Stimulated activated CD8-positive, alpha-beta memory T cell treated with anti-CD3 and anti-CD28 coated beads, Interleukin-12 subunit alpha, Interleukin-12 subunit beta, amount 100 ng/mL, for 24 hours (primary cell): ENCODE data around the gene CMIP.

Source experiments
- DNase-seq: peaks from one replicate; pipeline ENCODE4 v3.0.0-alpha.2; 2020; ENCODE audit errors: extremely low read depth

Gene CMIP

GRCh38 chr16:81480606-81481206, 36.1 kb downstream of the CMIP start:
- DNase-seq, result no peak

DNA sequence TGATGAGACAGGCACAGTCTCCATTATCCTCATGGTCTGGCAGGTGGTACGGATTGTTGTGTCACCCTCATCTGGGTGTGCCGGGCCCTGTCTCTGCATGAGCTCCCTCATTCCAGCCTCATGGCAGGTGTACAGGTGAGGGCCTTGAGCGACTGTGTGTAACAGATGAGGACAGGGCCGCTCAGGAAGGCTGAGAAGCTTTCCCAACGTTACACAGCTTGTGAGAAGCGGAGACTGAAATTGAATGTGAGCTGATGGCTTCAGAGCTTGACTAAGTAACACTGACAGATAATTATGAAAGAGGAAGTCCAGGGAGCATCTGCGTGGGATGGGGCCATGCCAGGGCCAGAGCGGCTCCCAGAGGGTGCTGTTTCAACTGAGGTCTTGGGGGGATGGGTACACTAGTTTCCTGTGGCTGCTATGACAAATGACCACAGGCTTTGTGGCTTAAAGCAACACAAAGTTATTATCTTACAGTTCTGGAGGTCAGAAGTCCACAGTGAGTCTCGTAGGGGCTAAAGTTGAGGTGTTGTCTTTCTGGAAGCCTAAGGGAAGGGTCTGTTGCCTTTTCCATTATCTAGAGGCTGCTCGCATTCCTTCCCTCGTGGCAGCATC, 36.7 kb downstream of the CMIP start:
- DNase-seq, result no peak

DNA sequence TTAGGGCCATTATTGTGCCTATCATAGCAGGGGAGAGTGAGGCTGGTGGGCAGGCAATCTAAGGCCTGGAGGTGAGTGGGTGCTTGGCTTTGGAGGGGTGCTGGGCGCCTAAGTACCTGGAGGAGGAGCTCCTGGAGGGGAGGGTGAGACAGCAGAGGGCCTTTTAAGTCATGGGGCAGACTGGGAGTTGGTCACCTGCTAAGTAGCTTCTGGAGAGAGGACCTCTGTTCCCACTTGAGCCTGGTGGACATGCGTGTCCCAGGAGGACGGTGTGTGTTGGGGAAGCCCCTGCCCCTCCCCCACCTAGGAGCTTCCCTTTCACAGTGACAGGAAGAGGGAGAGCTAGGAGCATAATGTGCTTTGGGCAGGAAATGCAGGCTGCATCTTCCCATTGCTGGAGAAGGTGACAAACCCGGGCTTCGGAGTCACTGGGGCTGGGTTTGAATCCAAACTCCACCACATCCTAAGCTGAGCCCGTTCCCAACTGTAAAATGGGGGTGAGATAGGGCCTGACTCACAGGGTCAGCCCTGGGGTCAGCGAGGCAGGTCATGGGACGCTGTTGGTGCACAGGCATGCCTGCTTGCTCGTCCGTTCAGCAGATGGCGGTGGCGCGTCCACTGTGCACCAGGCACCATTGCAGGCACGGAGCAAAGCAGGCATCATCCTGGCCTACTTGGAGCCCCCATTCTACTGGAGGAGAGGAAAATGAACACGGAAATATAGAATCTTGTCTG, 37.9 kb downstream of the CMIP start:
- DNase-seq, result no peak

- no peak for DNase-seq
Measured at GRCh38 chr16:81483064-81483969, 38.7 kb downstream of the CMIP start.

DNA sequence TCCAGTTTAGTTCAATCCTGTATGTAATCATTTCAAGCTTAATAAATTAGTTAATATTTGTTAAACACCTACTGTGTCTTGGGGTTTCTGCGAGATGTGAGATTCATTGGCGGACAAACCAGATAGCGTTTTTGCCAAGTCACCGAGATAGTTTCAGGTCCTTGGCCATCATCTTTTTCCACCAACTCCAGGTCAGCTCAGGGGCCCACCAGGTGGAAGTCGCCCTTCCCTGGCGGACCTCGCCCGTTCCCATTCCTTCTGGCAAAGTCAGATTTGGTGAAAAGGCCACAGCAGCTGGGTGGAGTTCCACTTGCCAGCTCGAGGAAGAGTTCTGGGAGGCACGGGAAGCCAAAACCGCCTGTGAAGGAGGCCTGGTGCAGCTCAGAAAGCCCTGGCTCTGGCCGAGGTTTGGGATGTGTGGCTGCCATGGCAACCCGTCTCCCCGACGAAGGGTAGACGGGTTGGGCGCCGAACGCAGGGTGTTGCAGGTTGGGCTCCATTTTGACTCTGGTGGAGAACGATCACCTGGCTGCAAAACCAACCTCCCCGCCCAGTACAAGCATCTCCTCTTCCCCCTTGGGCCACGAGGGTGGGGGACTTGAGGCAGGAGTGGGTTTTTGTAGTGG, 39.5 kb downstream of the CMIP start:
- no peak for DNase-seq

DNA sequence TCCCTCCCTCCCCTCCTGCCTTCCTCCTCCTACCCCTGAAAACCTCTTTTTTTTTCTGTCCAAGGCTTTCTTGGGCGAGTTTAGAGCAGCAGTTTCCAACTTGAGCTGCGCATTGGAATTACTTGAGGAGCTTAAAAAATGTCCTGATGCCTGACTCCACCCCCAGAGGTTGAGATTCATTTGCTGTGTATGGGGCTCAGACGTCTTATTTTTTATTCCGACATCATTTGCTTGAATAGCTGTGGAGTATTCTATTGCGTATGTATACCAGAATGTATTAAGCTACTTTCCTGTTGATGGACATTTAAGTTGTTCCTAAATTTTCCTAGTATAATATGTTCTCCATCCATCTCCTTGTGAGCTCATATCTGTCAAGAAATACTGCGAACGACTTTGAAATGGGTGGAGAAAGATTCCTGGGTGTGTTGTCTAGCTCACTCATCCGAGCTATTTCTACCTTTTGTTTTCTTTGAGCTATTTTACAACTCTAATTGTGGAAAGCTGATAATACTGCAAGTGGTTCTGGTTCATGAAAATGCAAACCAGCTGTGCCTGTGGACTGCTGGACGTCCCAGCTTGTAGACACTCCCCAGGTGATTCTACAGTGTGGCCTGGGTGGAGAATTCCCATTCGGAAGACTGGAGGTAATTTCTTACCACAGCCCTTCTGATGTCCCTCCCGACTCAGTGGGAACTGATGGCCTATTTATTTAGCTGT, 40.5 kb downstream of the CMIP start:
- no peak for DNase-seq

DNA sequence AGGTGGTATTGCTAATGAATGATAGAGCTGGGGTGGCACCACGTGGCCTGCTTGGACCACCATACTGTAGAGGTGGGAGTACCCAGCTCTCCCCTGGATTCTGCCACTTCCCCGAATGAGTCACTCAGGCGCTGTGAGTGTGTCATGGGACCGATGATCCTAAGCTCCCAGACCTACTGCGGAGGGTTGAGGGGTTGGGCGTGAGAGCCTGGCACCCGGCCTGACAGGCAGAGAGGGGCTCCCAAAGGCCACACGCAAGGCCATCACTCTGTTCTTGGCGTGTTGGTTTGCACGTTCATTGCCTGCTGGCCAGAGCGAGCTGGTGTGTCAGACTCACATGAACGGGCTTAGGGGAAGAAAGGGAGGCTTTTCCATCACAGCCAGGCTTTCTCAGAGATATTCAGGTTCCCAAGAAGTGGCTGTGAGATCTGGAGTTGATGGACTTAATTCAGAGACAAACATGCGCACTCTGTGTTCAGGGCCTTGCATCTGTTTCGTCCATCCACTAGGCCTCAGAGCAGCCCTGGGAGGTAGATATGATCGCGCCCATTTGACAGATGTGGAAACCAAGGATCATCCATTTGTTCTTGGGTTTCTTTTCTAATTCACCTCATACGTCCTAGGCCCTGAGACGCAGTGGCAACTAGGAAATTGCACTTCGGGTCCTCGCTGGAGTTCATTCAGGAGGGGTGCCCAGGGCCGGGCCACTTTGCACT, 41.4 kb downstream of the CMIP start:
- DNase-seq, result no peak

GRCh38 chr16:81486540-81487061, 42.0 kb downstream of the CMIP start:
- DNase-seq, result no peak

DNA sequence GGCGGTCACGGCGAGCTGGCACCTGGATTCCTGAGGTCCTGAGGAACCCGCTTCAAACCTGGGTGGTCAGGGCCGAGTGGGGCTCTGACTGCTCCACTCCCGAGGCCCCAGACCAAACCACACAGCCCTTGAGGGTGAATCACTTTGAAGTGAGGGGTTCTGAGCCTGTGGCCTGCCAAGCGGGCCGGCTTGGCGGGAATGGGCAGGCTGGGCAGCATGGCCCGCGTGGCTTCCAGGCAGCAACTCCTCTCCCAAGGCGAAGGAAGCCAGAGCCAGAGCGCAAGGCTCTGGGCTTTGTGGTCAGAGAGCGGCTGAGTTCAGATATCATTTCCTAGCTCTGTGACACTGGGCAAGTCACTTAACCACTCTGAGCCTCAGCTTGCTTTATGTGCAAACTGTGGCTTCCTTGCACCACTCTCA, 42.7 kb downstream of the CMIP start:
- DNase-seq, result no peak

DNA sequence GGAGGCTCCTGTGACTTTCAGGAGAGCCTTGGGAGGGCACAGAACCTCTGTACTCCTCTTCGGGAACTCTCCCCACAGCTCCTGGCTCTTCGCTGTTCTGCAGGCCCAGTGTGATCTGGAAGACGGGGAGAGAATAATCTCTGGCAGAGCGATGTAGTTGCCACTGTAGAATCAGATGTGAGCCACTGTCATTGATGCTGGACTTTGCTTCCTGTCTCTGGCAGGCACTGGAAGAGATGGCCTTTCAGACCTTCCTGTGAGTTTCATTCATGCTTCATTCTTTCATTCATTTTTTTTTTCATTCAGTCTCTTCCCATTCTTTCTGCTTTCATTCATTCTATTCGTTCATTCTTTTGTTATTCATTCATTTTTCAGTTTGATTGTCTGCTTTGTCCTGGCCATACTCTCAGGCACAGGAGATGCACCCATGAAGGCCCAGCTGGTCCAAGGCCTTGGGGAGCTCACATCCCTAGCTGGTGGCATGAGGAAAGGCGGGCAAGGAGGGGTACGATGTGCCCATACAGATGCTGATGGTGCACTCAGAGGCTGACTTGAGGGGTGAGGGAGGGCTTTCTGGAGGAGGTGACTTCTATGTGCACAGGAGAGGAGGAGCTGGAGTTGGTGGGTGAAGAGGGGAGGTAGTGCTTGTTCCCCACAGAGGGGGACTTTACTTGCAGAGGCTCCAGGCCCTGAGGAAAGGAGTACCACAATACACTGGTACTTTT, 44.2 kb downstream of the CMIP start:
- no peak for DNase-seq

GRCh38 chr16:81489547-81490267, 45.1 kb downstream of the CMIP start:
- no peak for DNase-seq

DNA sequence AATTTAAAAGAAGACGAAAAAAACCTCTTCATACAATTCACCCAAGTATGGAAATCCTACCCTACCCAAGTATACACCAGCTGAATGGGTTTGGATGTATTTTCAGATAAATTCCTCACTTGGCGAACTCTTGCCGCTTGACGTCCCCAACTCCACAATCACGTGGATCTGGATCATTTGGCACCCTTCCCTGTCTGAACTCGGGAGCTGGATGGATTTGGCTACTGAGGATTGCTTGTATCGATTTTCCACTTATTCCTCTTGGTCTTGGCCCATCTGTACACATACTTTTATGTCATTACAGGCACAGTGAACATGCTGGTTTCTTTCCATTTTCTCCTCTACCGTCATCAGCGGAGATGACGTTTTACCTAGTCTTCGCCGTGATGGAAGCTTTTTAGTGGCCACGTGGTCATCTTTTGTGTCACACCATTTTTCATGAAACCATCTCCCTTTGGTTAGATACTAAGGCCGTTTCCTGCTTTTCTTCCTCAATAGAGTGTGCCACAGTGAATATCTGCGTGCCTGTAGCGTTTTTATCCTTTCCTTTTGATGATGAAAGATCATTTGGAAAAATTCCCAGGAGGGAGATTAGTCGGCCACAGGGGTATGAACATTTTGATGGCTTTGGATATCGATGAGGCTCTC, 47.1 kb downstream of the CMIP start:
- no peak for DNase-seq

DNA sequence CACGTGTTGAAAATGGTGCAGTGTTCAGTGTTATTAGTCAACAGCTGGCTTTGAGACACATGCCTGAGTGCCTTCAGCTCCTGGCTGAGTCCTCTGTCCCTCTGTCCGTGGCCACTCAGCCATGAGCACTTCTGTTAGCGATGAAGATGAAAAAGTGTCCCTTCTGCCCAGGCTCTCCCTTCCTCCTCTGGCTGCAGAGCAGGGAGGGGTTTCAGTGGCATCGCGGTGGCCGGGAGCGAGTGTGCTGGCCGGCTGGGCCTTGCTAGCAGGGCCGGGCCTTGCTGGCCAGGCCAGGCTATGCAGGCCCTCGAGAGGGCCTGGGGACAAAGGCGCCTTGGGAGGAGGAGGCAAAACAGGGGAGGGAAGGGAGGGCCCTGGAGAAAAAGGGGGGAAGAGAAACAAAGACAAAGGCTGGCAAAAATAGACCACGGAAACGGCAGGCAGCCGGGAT, 47.7 kb downstream of the CMIP start:
- no peak for DNase-seq

- DNase-seq, result no peak
Measured at GRCh38 chr16:81492965-81493754, 48.6 kb downstream of the CMIP start.

DNA sequence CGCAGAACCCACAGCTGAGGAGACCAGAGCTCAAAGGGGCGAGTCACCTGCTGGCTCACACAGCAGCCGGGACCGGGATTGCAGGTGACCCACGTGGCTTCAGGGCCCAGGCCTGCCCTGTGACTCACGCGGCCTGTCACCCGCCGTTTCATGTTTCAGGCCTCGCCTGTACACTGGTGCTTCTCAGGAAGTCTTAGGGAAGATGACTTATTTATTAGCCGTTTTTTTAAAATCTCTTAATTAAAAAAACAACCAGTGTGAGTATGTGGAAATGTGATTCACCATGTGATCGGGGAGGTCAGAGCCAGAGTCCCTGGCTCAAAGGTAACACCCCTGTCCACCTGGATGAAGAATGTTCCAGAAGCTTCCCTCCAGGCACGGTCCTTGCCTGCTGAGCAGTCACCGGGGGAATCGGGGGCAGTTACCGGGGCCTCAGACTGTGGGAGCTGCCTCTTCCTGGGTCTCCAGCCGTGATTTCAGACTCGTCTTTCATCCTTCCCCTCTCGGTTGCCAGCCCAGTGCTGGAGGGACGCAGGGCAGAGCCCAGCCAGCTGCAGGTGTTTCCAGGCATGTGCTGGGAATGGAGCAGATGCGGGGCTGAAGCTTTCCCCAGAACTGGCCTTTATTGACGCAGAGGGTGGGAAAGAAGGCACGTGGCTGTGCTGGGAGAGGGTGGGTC, 49.3 kb downstream of the CMIP start:
- no peak for DNase-seq

GRCh38 chr16:81494434-81494806, 49.8 kb downstream of the CMIP start:
- no peak for DNase-seq

- no peak for DNase-seq
Measured at GRCh38 chr16:81494888-81495287, 50.3 kb downstream of the CMIP start.
